ENCODE data around the gene NPSR1.
"Not testable (repeated sequence)": the region's sequence is repeated elsewhere in the genome, so short reads cannot be mapped to it uniquely, and the experiment has no call there.

DNA sequence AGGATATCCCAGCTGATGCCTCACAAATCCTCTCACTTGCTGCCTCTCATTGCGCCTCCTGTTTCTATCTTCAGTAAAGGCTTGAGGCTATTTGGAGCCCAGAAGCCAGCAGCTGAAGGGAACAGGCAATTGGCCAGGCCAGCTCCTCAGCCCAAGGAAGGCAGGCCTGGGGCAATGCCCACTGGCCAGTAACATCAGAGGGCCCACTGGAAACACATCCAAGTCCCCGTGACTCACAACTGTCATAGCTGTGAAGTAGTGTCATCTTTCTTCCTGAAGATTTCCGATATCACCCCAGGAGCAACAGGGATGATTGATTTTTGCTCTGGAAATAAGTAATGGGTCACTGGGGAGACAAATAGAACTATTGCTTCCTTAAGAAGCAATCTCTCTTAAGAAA lies 209.3 kb downstream of the NPSR1 start:
- not testable (repeated sequence) for TF ChIP-seq REST (IDR thresholded peaks at IDR 0.05); TAF1 (conservative IDR thresholded peaks at IDR 0.05); MAX (IDR thresholded peaks at IDR 0.05); RAD21 (IDR thresholded peaks at IDR 0.05); JUND (IDR thresholded peaks at IDR 0.05); SP1 (IDR thresholded peaks at IDR 0.05)
- TF ChIP-seq, protein P1, sequence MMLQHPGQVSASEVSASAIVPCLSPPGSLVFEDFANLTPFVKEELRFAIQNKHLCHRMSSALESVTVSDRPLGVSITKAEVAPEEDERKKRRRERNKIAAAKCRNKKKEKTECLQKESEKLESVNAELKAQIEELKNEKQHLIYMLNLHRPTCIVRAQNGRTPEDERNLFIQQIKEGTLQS (IDR thresholded peaks at IDR 0.05) = not testable (repeated sequence)
- TF ChIP-seq, protein P2, sequence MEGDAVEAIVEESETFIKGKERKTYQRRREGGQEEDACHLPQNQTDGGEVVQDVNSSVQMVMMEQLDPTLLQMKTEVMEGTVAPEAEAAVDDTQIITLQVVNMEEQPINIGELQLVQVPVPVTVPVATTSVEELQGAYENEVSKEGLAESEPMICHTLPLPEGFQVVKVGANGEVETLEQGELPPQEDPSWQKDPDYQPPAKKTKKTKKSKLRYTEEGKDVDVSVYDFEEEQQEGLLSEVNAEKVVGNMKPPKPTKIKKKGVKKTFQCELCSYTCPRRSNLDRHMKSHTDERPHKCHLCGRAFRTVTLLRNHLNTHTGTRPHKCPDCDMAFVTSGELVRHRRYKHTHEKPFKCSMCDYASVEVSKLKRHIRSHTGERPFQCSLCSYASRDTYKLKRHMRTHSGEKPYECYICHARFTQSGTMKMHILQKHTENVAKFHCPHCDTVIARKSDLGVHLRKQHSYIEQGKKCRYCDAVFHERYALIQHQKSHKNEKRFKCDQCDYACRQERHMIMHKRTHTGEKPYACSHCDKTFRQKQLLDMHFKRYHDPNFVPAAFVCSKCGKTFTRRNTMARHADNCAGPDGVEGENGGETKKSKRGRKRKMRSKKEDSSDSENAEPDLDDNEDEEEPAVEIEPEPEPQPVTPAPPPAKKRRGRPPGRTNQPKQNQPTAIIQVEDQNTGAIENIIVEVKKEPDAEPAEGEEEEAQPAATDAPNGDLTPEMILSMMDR (IDR thresholded peaks at IDR 0.05; ENCODE audit: low read depth, low read length, missing input control) = not testable (repeated sequence)
